ENCODE results near the gene MUC16. TPM values are rescaled to one million over a fixed set of nuclear protein-coding genes. Genes with fewer than 3 reads are reported as not detected.

Gene MUC16
- total RNA-seq, result 0.42 and 0.85 TPM in 2 replicates

GRCh38 chr19:9009935-9010651 lies at the start of gene MUC16:
Gene MUC16, minus strand, starts transcription at chr19:9010409.

Other genes with a start within 250 kb of the MUC16 start
- 14.0 and 14.9 TPM in 2 replicates for gene ZNF558, start 178.1 kb downstream of the MUC16 start, total RNA-seq
- not detected in 2 replicates for gene MBD3L1, start 178.0 kb downstream of the MUC16 start, total RNA-seq
- gene OR1M1, start 76.7 kb upstream of the MUC16 start, total RNA-seq, result not detected in 2 replicates
- gene OR7G2, start 97.1 kb upstream of the MUC16 start, total RNA-seq, result not detected in 2 replicates
- not detected in 2 replicates for gene OR7G1, start 105.4 kb upstream of the MUC16 start, total RNA-seq
- gene OR7G3, start 116.5 kb upstream of the MUC16 start, total RNA-seq, result not detected in 2 replicates
- gene ZNF317, start 130.0 kb upstream of the MUC16 start, total RNA-seq, result 12.6 and 18.8 TPM in 2 replicates
- gene OR7D2, start 168.6 kb upstream of the MUC16 start, total RNA-seq, result not detected in 2 replicates
- not detected in 2 replicates for gene OR7D4, start 209.2 kb upstream of the MUC16 start, total RNA-seq
- gene OR7E24, start 240.5 kb upstream of the MUC16 start, total RNA-seq, result not detected in 2 replicates

Measured in airway epithelial cell (primary cell).